ENCODE data around the gene ANTKMT.
"Not testable (repeated sequence)": the region's sequence is repeated elsewhere in the genome, so short reads cannot be mapped to it uniquely, and the experiment has no call there.

ANTKMT gene

DNA sequence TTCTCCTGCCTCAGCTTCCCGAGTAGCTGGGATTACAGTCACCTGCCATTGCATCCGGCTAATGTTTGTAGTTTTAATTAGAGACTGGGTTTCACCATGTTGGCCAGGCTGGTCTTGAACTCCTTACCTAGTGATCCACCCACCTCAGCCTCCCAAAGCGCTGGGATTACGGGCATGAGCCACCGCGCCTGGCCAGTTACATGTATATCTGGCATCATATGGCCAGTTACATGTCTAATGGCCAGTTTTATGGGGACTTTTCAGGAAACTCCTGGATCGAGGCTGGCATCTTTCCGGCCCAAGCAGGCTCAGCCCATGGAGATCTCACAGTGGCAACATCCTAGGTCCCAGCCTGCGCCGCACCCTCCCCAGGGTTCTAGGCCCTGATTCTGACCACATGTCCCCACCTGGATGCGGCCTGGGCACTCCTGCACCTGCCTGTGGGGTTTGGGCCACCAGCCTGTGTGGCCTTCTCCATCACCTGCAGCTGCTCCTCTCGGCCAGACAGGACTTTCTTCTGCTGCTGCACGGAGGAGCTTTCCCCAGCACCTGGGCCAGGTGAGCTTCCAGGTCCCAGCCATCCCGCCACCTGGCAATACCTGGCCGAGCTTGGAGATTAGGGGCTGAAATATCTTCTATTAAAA, 21.2 kb downstream of the ANTKMT start:
- no peak for DNase-seq (ENCODE audit: low read depth)
- H3K4me3 ChIP-seq (ENCODE audit: control insufficient read depth, low read depth, low read length): no peak overlapping the region
- TF ChIP-seq, protein P1, sequence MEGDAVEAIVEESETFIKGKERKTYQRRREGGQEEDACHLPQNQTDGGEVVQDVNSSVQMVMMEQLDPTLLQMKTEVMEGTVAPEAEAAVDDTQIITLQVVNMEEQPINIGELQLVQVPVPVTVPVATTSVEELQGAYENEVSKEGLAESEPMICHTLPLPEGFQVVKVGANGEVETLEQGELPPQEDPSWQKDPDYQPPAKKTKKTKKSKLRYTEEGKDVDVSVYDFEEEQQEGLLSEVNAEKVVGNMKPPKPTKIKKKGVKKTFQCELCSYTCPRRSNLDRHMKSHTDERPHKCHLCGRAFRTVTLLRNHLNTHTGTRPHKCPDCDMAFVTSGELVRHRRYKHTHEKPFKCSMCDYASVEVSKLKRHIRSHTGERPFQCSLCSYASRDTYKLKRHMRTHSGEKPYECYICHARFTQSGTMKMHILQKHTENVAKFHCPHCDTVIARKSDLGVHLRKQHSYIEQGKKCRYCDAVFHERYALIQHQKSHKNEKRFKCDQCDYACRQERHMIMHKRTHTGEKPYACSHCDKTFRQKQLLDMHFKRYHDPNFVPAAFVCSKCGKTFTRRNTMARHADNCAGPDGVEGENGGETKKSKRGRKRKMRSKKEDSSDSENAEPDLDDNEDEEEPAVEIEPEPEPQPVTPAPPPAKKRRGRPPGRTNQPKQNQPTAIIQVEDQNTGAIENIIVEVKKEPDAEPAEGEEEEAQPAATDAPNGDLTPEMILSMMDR (conservative IDR thresholded peaks at IDR 0.05; ENCODE audit: control insufficient read depth, insufficient read depth, low read depth, low read length): no peak

DNA sequence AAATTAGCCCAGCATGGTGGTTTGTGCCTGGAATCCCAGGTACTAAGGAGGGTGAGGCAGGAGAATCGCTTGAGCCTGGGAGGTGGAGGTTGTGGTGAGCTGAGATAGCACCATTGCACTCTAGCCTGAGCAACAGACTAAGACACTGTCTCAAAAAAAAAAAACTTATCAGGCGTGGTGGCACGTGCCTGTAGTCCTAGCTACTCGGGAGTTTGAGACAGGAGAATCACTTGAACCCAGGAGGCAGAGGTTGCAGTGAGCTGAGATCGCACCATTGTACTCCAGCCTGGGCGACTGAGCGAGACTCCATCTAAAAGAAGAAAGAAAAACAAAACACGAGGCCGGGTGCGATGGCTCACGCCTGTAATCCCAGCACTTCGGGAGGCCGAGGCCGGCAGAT, 21.9 kb downstream of the ANTKMT start:
- not testable (repeated sequence) for DNase-seq (ENCODE audit: low read depth); H3K4me3 ChIP-seq (ENCODE audit: control insufficient read depth, low read depth, low read length)

DNA sequence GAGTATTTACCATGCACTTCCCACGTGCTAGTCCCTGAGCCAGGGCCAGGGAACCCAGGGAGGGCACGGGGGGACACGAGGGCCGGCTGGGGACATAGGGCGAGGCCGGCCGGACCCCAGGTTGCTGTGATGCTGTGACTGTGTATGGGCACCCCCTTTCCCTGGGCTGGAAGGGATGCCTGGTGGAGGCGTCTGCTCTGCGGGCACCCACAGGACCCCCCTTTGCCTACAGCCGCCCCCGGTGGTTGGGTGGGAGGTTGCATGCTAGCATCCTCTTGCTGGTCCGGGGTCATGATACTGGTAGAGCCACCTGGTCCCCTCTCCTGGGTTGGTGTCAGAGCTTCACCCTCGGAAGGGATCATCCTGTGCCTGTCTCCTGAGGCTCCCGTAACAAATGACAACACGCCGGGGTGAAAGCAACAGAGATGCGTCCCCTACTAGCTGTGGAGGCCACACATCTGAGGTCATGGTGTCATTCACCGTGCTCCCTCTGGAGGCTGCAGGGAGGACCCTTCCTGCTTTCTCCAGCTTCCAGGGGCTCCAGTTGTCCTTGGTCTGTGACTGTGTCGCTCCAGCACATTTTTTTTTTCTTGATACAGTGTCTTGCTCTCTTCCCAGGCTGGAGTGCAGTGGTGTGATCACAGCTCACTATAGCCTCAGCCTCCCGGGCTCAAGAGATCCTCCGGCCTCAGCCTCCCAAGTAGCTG, 23.0 kb downstream of the ANTKMT start:
- no peak for DNase-seq (ENCODE audit: low read depth)
- TF ChIP-seq, protein P1 (conservative IDR thresholded peaks at IDR 0.05; ENCODE audit: control insufficient read depth, insufficient read depth, low read depth, low read length): no peak
- no peak overlapping the region for H3K4me3 ChIP-seq (ENCODE audit: control insufficient read depth, low read depth, low read length)

DNA sequence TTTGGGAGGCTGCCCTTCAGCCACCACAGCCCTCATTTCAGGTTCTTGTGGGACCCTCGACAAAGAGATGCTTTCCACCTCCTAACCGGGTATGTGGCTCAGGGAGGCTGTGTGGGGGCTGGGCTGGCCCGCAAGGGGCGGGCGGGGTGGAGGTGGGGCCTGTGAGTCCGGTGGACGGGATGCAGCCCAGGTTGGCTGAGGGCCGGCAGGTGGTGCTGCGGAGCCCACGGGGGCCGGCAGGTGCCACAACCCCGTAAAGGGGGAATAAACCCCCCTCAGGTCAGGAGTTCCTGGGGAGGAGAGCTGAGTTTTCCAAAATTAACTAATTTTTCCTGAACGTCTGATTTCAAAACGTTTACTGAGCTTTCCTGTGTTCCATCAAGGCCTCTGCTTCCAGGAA, 24.8 kb downstream of the ANTKMT start:
- no peak for DNase-seq (ENCODE audit: low read depth)
- TF ChIP-seq, protein P1 (conservative IDR thresholded peaks at IDR 0.05; ENCODE audit: control insufficient read depth, insufficient read depth, low read depth, low read length): no peak
- no peak overlapping the region for H3K4me3 ChIP-seq (ENCODE audit: control insufficient read depth, low read depth, low read length)

DNA sequence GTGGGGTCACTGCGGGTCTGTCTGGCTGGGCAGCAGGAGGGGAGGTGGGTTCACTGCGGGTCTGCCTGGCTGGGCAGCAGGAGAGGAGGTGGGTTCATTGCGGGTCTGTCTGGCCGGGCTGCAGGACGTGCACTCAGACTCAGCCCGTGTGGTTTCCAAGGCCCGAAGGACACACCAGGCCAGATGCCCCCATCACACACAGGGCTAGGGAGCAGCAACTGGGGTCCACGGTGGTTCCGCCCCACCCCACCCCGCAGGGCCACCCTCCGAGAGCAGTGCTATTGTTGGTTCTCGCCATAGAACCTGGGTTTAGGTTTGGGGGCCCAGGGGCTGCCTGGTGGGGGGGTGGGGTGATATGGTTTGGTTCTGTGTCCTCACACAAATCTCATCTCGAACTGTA, 25.7 kb downstream of the ANTKMT start:
- no peak overlapping the region for H3K4me3 ChIP-seq (ENCODE audit: control insufficient read depth, low read depth, low read length)
- DNase-seq (ENCODE audit: low read depth): no peak
- TF ChIP-seq, protein P1 (conservative IDR thresholded peaks at IDR 0.05; ENCODE audit: control insufficient read depth, insufficient read depth, low read depth, low read length): no peak

DNA sequence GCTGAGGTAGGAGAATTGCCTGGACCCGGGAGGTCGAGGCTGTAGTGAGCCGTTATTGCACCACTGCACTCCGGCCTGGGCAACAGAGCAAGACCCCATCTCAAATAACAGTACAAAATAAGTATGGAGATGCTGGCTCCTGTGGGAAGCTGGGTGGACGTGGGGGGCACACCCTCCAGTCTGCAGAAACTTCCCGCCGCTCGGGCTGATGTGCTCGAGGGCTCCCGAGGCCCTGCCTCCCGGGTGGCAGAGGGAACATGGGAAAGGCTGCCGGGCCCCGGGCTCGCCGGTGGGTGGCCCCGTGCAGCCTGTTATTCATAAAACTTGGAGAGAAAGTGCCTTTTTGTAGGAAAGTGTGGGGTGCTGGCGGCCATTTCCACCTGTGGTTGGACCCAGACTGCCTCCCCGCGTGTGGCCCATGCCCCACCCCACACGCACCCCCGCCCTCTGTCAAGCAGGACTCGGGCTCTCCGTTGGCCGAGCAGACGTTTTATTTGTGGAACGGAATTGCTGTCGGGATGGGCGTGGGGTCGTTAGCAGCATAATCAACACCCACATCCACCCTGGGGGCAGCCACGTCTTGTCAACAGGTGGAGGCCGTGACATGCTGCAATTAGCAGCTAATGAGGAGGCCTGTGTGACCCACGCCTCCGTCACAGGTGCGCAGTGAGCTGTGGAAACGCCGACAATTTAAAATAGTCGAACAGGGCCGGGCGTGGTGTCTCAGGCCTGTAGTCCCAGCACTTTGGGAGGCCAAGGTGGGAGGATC, 27.2 kb downstream of the ANTKMT start:
- TF ChIP-seq, protein P1 (conservative IDR thresholded peaks at IDR 0.05; ENCODE audit: control insufficient read depth, insufficient read depth, low read depth, low read length): no peak
- DNase-seq (ENCODE audit: low read depth): no peak
- H3K4me3 ChIP-seq (ENCODE audit: control insufficient read depth, low read depth, low read length): no peak overlapping the region

DNA sequence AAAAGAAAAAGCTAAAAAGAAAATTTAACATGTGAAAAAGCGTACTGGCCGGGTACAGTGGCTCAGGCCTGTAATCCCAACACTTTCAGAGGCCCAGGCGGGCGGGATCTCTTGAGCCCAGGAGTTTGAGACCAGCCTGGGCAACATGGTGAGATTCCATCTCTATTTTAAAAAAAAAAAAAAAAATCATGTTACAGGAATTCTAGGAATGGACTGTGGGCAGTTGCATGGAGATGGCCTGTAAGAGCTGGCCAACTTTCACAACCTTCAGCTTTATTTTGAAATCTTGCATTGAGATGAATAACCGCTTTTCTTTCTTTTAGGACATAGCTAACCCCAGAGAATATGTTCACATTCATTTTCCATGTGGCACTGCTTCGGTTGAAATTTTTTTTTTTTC, 28.1 kb downstream of the ANTKMT start:
- peak; percentile 67 for DNase-seq (ENCODE audit: low read depth)
- no peak overlapping the region for H3K4me3 ChIP-seq (ENCODE audit: control insufficient read depth, low read depth, low read length)
- TF ChIP-seq, protein P1 (conservative IDR thresholded peaks at IDR 0.05; ENCODE audit: control insufficient read depth, insufficient read depth, low read depth, low read length): no peak

Measured in fibroblast of mammary gland (primary cell).